ENCODE measurements around the gene NAIF1.
"Not testable (repeated sequence)": the region's sequence is repeated elsewhere in the genome, so short reads cannot be mapped to it uniquely, and the experiment has no call there.

Gene NAIF1

DNA sequence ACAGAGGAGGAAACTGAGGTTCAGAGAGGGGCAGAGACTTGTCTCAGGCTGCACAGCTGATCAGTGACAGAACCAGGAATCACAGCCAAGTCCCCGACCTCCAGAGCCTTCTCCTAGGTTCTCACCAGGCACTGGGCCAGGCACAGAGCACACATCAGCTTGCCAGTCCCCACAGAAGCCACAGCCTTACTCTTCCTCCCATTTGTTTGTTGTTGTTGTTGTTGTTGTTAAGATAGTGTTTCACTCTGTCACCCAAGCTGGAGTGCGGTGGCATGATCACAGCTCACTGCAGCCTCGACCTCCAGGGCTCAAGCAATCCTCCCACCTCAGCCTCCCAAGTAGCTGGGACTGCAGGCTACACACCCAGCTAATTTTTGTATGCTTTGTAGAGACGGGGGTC, 41.4 kb downstream of the NAIF1 start:
- no peak for FAIRE-seq

DNA sequence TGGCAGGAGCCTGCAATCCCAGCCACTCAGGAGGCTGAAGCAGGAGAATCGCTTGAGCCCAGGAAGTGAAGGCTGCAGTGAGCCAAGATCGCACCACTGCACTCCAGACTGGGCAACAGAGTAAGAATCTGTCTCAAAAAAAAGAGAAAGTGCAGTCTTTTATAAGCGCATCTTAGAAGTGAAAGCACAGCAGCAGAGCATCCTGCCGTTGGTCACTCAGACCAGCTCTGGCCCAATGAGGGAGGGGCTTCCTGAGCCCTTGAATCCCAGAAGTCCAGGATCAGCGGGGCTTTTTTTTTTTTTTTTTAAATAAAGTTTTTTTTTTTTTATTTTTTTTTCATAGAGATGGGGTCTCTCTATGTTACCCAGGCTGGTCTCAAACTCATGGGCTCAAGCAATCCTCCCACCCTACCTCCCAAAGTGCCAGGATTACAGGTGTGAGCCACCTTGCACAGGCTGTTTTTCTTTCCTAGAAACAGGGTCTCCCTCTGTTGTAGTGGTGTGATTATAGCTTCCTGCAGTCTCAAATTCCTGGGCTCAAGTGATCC, 42.3 kb downstream of the NAIF1 start:
- no peak for FAIRE-seq

DNA sequence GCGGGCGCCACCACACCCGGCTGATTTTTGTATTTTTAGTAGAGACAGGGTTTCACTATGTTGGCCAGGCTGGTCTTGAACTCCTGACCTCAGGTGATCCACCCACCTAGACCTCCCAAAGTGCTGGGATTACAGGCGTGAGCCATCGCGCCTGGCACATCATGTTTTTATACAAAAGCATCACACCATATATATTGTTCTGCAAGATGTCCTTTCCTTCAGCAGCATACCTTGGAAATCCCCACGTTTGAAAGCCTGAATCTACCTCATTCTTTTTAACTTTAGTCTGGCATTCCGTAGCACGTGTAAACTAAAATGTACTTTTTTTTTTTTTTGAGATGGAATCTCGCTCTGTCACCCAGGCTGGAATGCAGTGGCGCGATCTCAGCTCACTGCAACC, 43.4 kb downstream of the NAIF1 start:
- not testable (repeated sequence) for FAIRE-seq

DNA sequence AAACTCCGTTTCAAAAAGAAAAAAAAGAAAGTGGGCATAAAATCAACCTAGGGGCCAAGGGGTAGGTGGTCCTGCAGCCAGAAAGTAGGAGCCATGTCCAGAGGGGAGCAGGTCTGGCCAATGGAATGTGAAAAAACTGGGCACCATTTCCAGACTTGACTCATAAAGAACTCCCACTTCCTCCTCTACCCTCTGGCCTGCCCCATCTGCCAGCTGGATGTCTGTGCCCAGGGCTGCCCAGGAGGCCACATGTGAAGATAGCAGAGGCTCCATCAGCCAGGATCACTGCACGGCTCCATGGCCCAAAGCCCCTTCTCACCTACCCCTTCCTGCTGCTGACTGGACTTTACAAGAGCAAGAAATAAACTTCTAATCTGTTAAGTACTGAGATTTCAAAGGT, 44.2 kb downstream of the NAIF1 start:
- FAIRE-seq, result no peak

DNA sequence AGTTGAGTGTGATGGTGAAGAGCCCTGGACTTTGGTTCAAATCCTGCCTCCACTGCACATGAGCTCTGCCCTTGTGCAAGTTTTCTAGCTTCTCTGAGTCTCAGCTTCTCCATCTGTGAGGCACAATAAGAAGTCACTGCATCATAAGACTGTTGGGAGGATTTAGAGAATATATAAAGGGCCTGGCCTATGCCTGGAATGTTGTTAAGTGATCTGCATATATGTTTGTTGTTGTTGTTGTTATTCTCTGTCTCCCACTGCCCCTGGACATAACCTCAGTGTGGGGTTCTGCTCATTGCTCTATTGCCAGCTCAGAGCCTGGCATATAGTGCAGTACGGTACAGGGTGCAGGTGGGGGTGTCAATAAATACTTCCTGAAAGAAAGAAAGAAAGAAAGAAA, 46.0 kb downstream of the NAIF1 start:
- FAIRE-seq, result no peak

DNA sequence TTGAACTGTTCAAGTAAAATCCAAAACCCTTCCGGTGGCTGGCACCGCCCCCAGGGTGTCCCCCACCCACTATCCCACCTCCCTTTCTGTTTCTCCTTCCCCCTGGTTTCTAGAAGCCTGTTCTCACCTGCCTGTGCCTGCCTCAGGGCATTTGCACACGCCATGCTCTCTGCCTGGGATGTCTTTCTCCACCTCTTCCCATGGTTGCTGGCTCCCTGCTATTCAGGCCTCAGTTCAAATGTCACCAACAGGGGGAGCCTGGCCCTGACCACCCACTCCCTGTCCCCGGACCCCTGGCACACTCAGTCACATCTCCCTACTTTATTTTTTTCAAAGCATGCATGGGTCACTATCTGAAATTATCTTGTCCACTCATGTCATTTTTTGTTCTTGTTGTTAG, 46.4 kb downstream of the NAIF1 start:
- FAIRE-seq, result no peak

DNA sequence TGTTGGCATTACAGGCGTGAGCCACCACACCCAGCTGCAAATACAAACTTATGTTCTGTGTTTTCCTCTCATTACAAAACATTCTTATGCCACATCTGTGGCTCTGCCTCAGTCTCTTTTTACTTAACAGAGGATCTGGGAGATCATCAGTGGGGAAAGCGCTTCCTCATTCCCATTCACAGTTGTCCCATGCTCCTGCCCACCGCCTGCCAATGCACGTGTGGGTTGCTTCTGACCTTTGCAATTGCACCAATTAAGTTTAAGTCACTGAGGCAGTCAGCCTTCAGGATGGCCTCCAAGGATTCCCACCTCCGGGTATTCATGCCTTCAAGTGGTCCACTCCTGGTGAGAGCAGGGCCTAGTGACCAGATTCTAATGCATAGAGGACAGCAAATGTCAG, 51.4 kb downstream of the NAIF1 start:
- no peak for FAIRE-seq

Measured in colon (tissue), 2 donors.